HepG2 (cell line): Measurements from ENCODE around the gene LRRIQ4. TPM values are rescaled to one million over a fixed set of nuclear protein-coding genes. Genes with fewer than 3 reads are reported as not detected.

ENCODE experiments used
- ASH2L ChIP-seq: fragments of 300-600, 200-600 bp; sonication (generic); IDR thresholded peaks from 2 replicates; pipeline ENCODE4 v1.7.0; 2017; ENCODE audit warnings: low read depth, mild to moderate bottlenecking, moderate library complexity, mixed read lengths, low read length; ENCODE audit not compliant: insufficient read length
- ETV5 ChIP-seq: IDR thresholded peaks from 2 replicates; pipeline ENCODE4 v1.6.1; 2018; ENCODE audit warnings: missing biosample characterization, missing genetic modification reagents, inconsistent platforms, borderline replicate concordance
- FLYWCH1 ChIP-seq: sonication (generic); formaldehyde crosslinking; IDR thresholded peaks from 2 replicates; pipeline ENCODE4 v1.8.1; 2023; ENCODE audit warnings: mild to moderate bottlenecking, missing genetic modification reagents
- HOXA9 ChIP-seq: sonication (generic); formaldehyde crosslinking; IDR thresholded peaks from 2 replicates; pipeline ENCODE4 v1.8.1; 2022; ENCODE audit warnings: missing genetic modification reagents, mild to moderate bottlenecking, moderate library complexity, borderline replicate concordance
- JUN ChIP-seq: sonication (generic); formaldehyde crosslinking; IDR thresholded peaks from 2 replicates; pipeline ENCODE4 v1.4.0; 2020; ENCODE audit warnings: mild to moderate bottlenecking, missing genetic modification reagents
- MAZ ChIP-seq, 2 experiments: sonication (generic) in 1 of 2; formaldehyde crosslinking in 1 of 2; IDR thresholded peaks; 2 replicates each; pipeline versions ENCODE4 v1.5.0 to v1.6.1; 2012 to 2020; ENCODE audit warnings: low read depth in 2 of 2, mild to moderate bottlenecking in 2 of 2, borderline replicate concordance in 1 of 2, improper control_type of control experiment in 1 of 2, low read length in 1 of 2, missing genetic modification reagents in 1 of 2, moderate library complexity in 1 of 2
- MEIS2 ChIP-seq: sonication (generic); formaldehyde crosslinking; IDR thresholded peaks from 2 replicates; pipeline ENCODE4 v1.9.0; 2021; ENCODE audit warnings: mild to moderate bottlenecking, missing genetic modification reagents
- NFKB2 ChIP-seq: sonication (generic); formaldehyde crosslinking; IDR thresholded peaks from 2 replicates; pipeline ENCODE4 v1.4.0; 2020; ENCODE audit warnings: missing genetic modification reagents, borderline replicate concordance
- NR1H2 ChIP-seq: sonication (generic); formaldehyde crosslinking; IDR thresholded peaks from 2 replicates; pipeline ENCODE4 v1.8.1; 2022; ENCODE audit warnings: low read depth, missing genetic modification reagents, borderline replicate concordance
- NR2C2 ChIP-seq: sonication (generic); formaldehyde crosslinking; IDR thresholded peaks from 2 replicates; pipeline ENCODE4 v1.4.0; 2020; ENCODE audit warnings: missing genetic modification reagents, mild to moderate bottlenecking, moderate library complexity, borderline replicate concordance
- NRL ChIP-seq: sonication (generic); formaldehyde crosslinking; IDR thresholded peaks from 2 replicates; pipeline ENCODE4 v1.5.0; 2020; ENCODE audit warnings: missing genetic modification reagents, mild to moderate bottlenecking, moderate library complexity, borderline replicate concordance
- RARG ChIP-seq: sonication (generic); formaldehyde crosslinking; IDR thresholded peaks from 2 replicates; pipeline ENCODE4 v1.4.0; 2020; ENCODE audit warnings: low read depth, mild to moderate bottlenecking, missing genetic modification reagents
- RFX1 ChIP-seq: fragments of 450-650 bp; IDR thresholded peaks from 2 replicates; pipeline ENCODE4 v1.6.1; 2017
- SALL1 ChIP-seq: sonication (generic); formaldehyde crosslinking; IDR thresholded peaks from 2 replicates; pipeline ENCODE4 v1.8.0; 2022; ENCODE audit warnings: mild to moderate bottlenecking, missing genetic modification reagents
- ZBTB1 ChIP-seq: sonication (generic); formaldehyde crosslinking; IDR thresholded peaks from 2 replicates; pipeline ENCODE4 v1.4.0; 2020; ENCODE audit warnings: missing genetic modification reagents, borderline replicate concordance
- ZBTB7B ChIP-seq: sonication (generic); formaldehyde crosslinking; IDR thresholded peaks from 2 replicates; pipeline ENCODE4 v1.4.0; 2020; ENCODE audit warnings: missing genetic modification reagents
- ZNF12 ChIP-seq: sonication (generic); formaldehyde crosslinking; IDR thresholded peaks from 2 replicates; pipeline ENCODE4 v1.5.0; 2020; ENCODE audit warnings: missing genetic modification reagents
- ZNF3 ChIP-seq: IDR thresholded peaks from 2 replicates; pipeline ENCODE4 v1.7.0; 2017; ENCODE audit warnings: inconsistent platforms
- ZNF564 ChIP-seq: sonication (generic); formaldehyde crosslinking; IDR thresholded peaks from 2 replicates; pipeline ENCODE4 v1.8.1; 2023; ENCODE audit warnings: mild to moderate bottlenecking, missing genetic modification reagents
- ZNF839 ChIP-seq: sonication (generic); formaldehyde crosslinking; IDR thresholded peaks from 2 replicates; pipeline ENCODE4 v1.4.0; 2020; ENCODE audit warnings: missing genetic modification reagents, mild to moderate bottlenecking, borderline replicate concordance
- polyA plus RNA-seq, 8 experiments: library from polyadenylated mRNA; depleted of rRNA in 3 of 8; stranded (reverse) in 7 of 8; unstranded in 1 of 8; fragments of >200 nt; fragmentation: Illumina TruSeq in 4 of 8; extraction: Trizol in 4 of 8; gene quantifications; 2 replicates each; pipeline versions ENCODE4 v1.2.1 to v1.2.3, GENCODE V29; 2011 to 2016; ENCODE audit warnings: low read depth in 4 of 8, missing spikeins in 1 of 8, mixed read lengths in 1 of 8; ENCODE audit not compliant: insufficient read depth in 1 of 8
- total RNA-seq, 5 experiments: library from RNA; depleted of rRNA; stranded (reverse); fragments of >200 nt; fragmentation: Illumina TruSeq; extraction: Trizol; gene quantifications; 2 replicates each; pipeline ENCODE4 v1.2.3, GENCODE V29; 2016; ENCODE audit warnings: low read depth in 1 of 5
- TF ChIP-seq, protein P1 (sequence below): sonication (generic); formaldehyde crosslinking; IDR thresholded peaks from 2 replicates; pipeline ENCODE4 v1.4.0; 2020; ENCODE audit warnings: mild to moderate bottlenecking, missing genetic modification reagents
- TF ChIP-seq, protein P2 (sequence below): sonication (generic); formaldehyde crosslinking; IDR thresholded peaks from 2 replicates; pipeline ENCODE4 v1.5.1; 2020; ENCODE audit warnings: missing genetic modification reagents, mild to moderate bottlenecking, borderline replicate concordance
- TF ChIP-seq, protein P3 (sequence below): sonication (generic); formaldehyde crosslinking; IDR thresholded peaks from 2 replicates; pipeline ENCODE4 v1.9.0; 2022; ENCODE audit warnings: missing genetic modification reagents, mild to moderate bottlenecking, borderline replicate concordance

LRRIQ4 gene
- total and polyA plus RNA-seq, 2 of the 13 experiments (the other 11 are each of a cell fraction or from before 2014, with no cell fraction given), result not detected

DNA sequence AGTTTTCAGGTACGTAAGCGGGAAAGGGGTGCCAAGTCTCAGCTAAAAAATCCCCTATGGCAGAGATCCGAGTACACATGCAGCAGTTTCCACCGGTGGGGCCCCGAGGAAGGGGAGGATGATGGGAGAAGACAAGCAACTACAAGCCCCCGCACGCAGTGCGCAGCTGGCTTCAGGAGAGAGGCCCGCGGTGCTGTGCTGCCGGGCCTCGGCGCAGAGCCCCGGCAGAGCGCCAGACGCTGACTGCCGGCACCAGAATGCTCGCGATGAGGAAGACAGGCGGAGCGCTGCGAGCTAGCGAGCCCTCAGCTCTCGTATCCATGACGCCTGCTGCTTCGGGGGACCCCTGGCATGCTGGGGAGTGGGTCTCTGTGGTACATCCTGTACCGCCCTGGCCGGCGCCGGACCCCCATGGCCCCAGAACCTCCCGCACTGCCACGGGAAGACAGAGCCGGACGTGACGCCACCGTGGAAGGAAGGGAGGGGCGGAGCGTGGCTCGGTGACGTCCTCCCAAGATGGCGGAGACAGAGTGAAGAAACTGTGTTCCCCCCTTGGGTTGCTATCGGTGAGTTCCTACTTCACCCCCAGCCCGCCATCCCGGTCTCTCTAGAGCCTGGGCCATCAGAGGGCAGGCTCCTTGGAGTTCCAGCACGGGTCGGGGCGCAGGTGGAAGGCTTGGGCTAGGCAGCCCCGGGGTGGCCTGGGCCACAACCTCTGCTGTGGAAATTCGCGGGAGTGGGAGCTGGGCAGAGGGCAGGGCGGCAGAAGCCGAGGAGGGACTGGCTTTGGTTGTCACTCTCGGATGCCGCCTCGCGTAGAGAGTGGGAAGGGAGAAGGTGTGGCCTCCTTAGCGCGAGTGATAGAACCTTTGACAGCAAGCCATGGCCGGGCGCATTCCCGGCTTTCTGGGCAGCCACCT, 39.5 kb upstream of the LRRIQ4 start, which contains the start of gene MYNN (continued):
- TF ChIP-seq SALL1 (CRISPR knock-in tag) (peak; percentile 89), ZNF839 (CRISPR knock-in tag) (0 out of 2 replicates have a peak, but pooled peaks have one; percentile 39), FLYWCH1 (CRISPR knock-in tag) (no peak), HOXA9 (CRISPR knock-in tag) (no peak), ZNF12 (no peak), ETV5 (CRISPR knock-in tag) (peak; percentile 74), NR2C2 (CRISPR knock-in tag) (peak; percentile 35; the same call in 1 of the 2 replicates), RFX1 (no peak), NRL (CRISPR knock-in tag) (peak; percentile 77; the same call in 1 of the 2 replicates), ZNF564 (CRISPR knock-in tag) (peak; percentile 67; the same call in 1 of the 2 replicates), NR1H2 (CRISPR knock-in tag) (no peak; the same call in 1 of the 2 replicates), ASH2L (peak; percentile 64), MEIS2 (CRISPR knock-in tag) (peak; percentile 30; the same call in 1 of the 2 replicates), ZBTB1 (CRISPR knock-in tag) (no peak), NFKB2 (CRISPR knock-in tag) (peak; percentile 94; the same call in 1 of the 2 replicates), MAZ (IDR thresholded peaks at IDR 0.05; ENCODE audit: borderline replicate concordance, low read depth, low read length) (peak; percentile 63; the same call in 1 of the 2 replicates), MAZ (CRISPR knock-in tag; IDR thresholded peaks at IDR 0.05; ENCODE audit: low read depth) (peak; percentile 43; the same call in 1 of the 2 replicates), JUN (CRISPR knock-in tag) (peak; percentile 42; the same call in 1 of the 2 replicates), ZBTB7B (CRISPR knock-in tag) (peak; percentile 68), ZNF3 (no peak), RARG (CRISPR knock-in tag) (no peak)
- TF ChIP-seq, protein P1, sequence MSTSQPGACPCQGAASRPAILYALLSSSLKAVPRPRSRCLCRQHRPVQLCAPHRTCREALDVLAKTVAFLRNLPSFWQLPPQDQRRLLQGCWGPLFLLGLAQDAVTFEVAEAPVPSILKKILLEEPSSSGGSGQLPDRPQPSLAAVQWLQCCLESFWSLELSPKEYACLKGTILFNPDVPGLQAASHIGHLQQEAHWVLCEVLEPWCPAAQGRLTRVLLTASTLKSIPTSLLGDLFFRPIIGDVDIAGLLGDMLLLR (CRISPR knock-in tag), result peak; percentile 74; the same call in 1 of the 2 replicates
- TF ChIP-seq, protein P2, sequence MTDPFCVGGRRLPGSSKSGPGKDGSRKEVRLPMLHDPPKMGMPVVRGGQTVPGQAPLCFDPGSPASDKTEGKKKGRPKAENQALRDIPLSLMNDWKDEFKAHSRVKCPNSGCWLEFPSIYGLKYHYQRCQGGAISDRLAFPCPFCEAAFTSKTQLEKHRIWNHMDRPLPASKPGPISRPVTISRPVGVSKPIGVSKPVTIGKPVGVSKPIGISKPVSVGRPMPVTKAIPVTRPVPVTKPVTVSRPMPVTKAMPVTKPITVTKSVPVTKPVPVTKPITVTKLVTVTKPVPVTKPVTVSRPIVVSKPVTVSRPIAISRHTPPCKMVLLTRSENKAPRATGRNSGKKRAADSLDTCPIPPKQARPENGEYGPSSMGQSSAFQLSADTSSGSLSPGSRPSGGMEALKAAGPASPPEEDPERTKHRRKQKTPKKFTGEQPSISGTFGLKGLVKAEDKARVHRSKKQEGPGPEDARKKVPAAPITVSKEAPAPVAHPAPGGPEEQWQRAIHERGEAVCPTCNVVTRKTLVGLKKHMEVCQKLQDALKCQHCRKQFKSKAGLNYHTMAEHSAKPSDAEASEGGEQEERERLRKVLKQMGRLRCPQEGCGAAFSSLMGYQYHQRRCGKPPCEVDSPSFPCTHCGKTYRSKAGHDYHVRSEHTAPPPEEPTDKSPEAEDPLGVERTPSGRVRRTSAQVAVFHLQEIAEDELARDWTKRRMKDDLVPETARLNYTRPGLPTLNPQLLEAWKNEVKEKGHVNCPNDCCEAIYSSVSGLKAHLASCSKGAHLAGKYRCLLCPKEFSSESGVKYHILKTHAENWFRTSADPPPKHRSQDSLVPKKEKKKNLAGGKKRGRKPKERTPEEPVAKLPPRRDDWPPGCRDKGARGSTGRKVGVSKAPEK (CRISPR knock-in tag), result peak; percentile 74; the same call in 1 of the 2 replicates
- TF ChIP-seq, protein P3, sequence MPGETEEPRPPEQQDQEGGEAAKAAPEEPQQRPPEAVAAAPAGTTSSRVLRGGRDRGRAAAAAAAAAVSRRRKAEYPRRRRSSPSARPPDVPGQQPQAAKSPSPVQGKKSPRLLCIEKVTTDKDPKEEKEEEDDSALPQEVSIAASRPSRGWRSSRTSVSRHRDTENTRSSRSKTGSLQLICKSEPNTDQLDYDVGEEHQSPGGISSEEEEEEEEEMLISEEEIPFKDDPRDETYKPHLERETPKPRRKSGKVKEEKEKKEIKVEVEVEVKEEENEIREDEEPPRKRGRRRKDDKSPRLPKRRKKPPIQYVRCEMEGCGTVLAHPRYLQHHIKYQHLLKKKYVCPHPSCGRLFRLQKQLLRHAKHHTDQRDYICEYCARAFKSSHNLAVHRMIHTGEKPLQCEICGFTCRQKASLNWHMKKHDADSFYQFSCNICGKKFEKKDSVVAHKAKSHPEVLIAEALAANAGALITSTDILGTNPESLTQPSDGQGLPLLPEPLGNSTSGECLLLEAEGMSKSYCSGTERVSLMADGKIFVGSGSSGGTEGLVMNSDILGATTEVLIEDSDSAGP (CRISPR knock-in tag), result peak; percentile 91; the same call in 1 of the 2 replicates
